Trophoblast cell (in vitro differentiated cells and primary cell): ENCODE measurements around the gene PPEF1.
"Not testable (repeated sequence)": the region's sequence is repeated elsewhere in the genome, so short reads cannot be mapped to it uniquely, and the experiment has no call there.

Experiments
- DNase-seq, 2 donors: peaks; one replicate each; pipeline ENCODE4 v3.0.0-alpha.2; 2016
- H2AFZ ChIP-seq: 2 replicates; pipeline ENCODE4 v1.6.1; 2013; ENCODE audit warnings: low read length, moderate library complexity, mild to moderate bottlenecking; ENCODE audit not compliant: insufficient read depth, poor library complexity
- H2AK5ac ChIP-seq: 2 replicates; pipeline ENCODE4 v1.6.1; 2013; ENCODE audit warnings: mild to moderate bottlenecking, low read length
- H2BK120ac ChIP-seq: 2 replicates; pipeline ENCODE4 v1.6.1; 2013; ENCODE audit warnings: low read length, mild to moderate bottlenecking, moderate library complexity; ENCODE audit not compliant: insufficient read depth, poor library complexity
- H2BK12ac ChIP-seq: 2 replicates; pipeline ENCODE4 v1.6.1; 2013; ENCODE audit warnings: mild to moderate bottlenecking, low read length, moderate library complexity
- H2BK5ac ChIP-seq: 2 replicates; pipeline ENCODE4 v1.6.1; 2013; ENCODE audit warnings: low read length, low read depth, moderate library complexity, mild to moderate bottlenecking; ENCODE audit not compliant: poor library complexity
- H3K14ac ChIP-seq: 2 replicates; pipeline ENCODE4 v1.6.1; 2013; ENCODE audit warnings: mild to moderate bottlenecking, low read length
- H3K18ac ChIP-seq: 2 replicates; pipeline ENCODE4 v1.6.1; 2013; ENCODE audit warnings: mild to moderate bottlenecking, low read length
- H3K23ac ChIP-seq: 2 replicates; pipeline ENCODE4 v1.6.1; 2013; ENCODE audit warnings: low read length
- H3K27ac ChIP-seq: 2 replicates; pipeline ENCODE4 v1.5.1; 2013; ENCODE audit warnings: low read depth, mild to moderate bottlenecking, inconsistent platforms, low read length, moderate library complexity
- H3K27me3 ChIP-seq: 2 replicates; pipeline ENCODE4 v1.6.1; 2013; ENCODE audit warnings: inconsistent platforms, mild to moderate bottlenecking, low read length, moderate library complexity; ENCODE audit not compliant: insufficient read depth
- H3K36me3 ChIP-seq, 2 experiments: 1 replicate in 1 of 2; 2 replicates in 1 of 2; pipeline ENCODE4 v1.6.1; 2013; ENCODE audit warnings: low read length in 2 of 2, mild to moderate bottlenecking in 2 of 2, moderate library complexity in 1 of 2; ENCODE audit not compliant: insufficient read depth in 2 of 2, control insufficient read depth in 1 of 2
- H3K4ac ChIP-seq: 2 replicates; pipeline ENCODE4 v1.6.1; 2013; ENCODE audit warnings: low read depth, mild to moderate bottlenecking, low read length, moderate library complexity
- H3K4me1 ChIP-seq, 2 experiments: 1 replicate in 1 of 2; 2 replicates in 1 of 2; pipeline ENCODE4 v1.6.1; 2013; ENCODE audit warnings: low read length in 2 of 2, mild to moderate bottlenecking in 2 of 2, moderate library complexity in 1 of 2; ENCODE audit not compliant: insufficient read depth in 2 of 2, control insufficient read depth in 1 of 2
- H3K4me2 ChIP-seq: 2 replicates; pipeline ENCODE4 v1.6.1; 2013; ENCODE audit warnings: inconsistent platforms, mild to moderate bottlenecking, low read length, moderate library complexity
- H3K4me3 ChIP-seq: 2 replicates; pipeline ENCODE4 v1.5.1; 2013; ENCODE audit warnings: mild to moderate bottlenecking, low read depth, low read length, inconsistent platforms
- H3K79me1 ChIP-seq: one replicate; pipeline ENCODE4 v1.6.1; 2013; ENCODE audit warnings: low read length
- H3K79me2 ChIP-seq: 2 replicates; pipeline ENCODE4 v1.6.1; 2013; ENCODE audit warnings: low read length, mild to moderate bottlenecking; ENCODE audit not compliant: control insufficient read depth, insufficient read depth, poor library complexity
- H3K9ac ChIP-seq: 2 replicates; pipeline ENCODE4 v1.6.1; 2013; ENCODE audit warnings: mild to moderate bottlenecking, low read length
- H3K9me3 ChIP-seq: 2 replicates; pipeline ENCODE4 v1.6.1; 2013; ENCODE audit warnings: low read depth, mild to moderate bottlenecking, control low read depth, inconsistent platforms, low read length; ENCODE audit not compliant: insufficient read depth
- H4K12ac ChIP-seq: 2 replicates; pipeline ENCODE4 v1.6.1; 2013; ENCODE audit warnings: low read depth, mild to moderate bottlenecking, low read length, moderate library complexity
- H4K8ac ChIP-seq: 2 replicates; pipeline ENCODE4 v1.6.1; 2013; ENCODE audit warnings: low read depth, mild to moderate bottlenecking, low read length, moderate library complexity
- H4K91ac ChIP-seq: one replicate; pipeline ENCODE4 v1.6.1; 2013; ENCODE audit warnings: low read depth, mild to moderate bottlenecking, low read length, moderate library complexity
- WGBS: extraction: QIAGEN DNeasy Blood & Tissue Kit; methylation state at CpG from one replicate; pipeline ENCODE4 v1.1.7; 2013; ENCODE audit warnings: missing lambda C conversion rate; ENCODE audit not compliant: insufficient read length, insufficient coverage; ENCODE audit errors: extremely low coverage; 5-methylcytosine and 5-hydroxymethylcytosine counted together

Gene PPEF1

DNA sequence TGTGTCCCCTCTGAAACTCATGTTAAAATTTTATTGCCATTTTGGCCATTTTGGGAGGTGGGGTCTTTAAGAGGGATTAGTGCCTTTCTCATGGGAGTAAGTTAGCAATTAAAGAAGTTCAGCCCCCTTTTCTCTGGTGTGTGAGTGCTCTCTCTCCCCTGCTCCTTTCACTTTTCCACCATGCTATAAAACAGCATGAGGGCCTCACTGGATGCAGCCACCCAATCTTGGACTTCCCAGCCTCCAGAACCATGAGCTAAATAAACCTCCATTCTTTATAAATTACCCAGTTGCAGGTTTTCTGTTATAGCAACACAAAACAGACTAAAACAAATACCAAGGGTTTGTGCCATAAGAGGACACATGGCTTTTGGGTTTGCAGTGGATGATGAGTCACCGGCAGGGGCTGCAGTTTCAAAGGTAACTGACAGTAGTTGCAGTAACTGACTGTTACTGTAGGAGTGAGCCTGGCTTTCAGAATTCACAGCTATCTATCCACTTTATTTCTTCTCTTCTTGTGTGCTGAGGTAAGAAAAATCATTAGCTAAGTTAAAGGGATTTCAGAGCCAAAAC is 121.5 kb downstream of the PPEF1 start:
- Histone ChIP-seq H3K27me3 (no peaks in the 10 kb centered on the region), H2AK5ac (no peak overlapping the region), H3K14ac (no peak overlapping the region), H2BK120ac (no peak overlapping the region), H3K79me2 (no peaks in the 10 kb centered on the region), H3K23ac (no peak overlapping the region), H3K27ac (no peak overlapping the region), H3K36me3 (no peaks in the 10 kb centered on the region), H3K4me3 (no peak overlapping the region), H2BK12ac (no peak overlapping the region), H2BK5ac (no peak overlapping the region), H3K9me3 (no peaks in the 10 kb centered on the region), H3K4me1 (peaks cover 0 to 2% of the 10 kb centered on the region in 2 experiments), H3K9ac (no peak overlapping the region), H2AFZ (no peak overlapping the region), H4K12ac (no peak overlapping the region), H4K91ac (no peak overlapping the region), H4K8ac (no peak overlapping the region), H3K4me2 (no peak overlapping the region), H3K4ac (no peak overlapping the region), H3K18ac (no peak overlapping the region), H3K79me1 (peaks cover 2% of the 10 kb centered on the region)
- WGBS, result no CpG with 5 or more reads among the region's 1 CpG
- peak; percentile 13 to 45 for DNase-seq

DNA sequence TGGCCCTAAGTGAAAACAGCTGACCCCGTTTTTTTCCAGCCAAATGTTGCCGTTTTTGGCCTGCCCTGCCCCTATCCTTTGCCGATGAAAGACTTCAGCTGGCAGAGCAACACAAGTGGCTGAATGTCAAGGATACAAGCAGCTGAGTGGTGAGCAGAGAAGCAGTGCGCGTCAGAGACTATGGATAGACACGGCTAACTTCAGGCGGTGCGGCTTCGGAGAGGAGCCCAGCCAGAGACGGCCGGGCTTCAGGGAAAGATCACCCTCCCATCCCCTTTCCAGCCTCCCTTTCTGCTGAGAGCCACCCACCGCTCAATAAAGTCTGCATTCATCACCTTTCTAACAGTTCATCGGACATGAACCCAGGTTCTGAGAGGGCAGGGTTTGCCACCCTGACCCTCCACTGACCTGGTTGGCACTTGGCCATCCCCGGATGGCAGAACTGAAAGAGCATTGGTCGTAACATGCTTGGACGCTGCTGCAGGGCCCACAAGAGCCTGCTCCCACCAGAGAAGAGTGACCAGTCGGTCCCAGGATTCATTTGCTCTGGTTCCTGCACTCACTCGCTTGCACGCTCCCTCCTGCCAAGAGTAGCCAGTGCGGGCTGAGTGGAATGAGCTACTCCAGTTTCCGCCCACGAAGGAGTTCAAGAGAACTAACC is 125.8 kb downstream of the PPEF1 start:
- H2BK12ac ChIP-seq, result peak overlapping the region; percentile 70
- WGBS, result no CpG with 5 or more reads among the region's 22 CpGs
- H3K79me2 ChIP-seq, result no peaks in the 10 kb centered on the region
- no peaks in the 10 kb centered on the region for H3K27me3 ChIP-seq
- H2AK5ac ChIP-seq, result no peak overlapping the region
- no peak overlapping the region for H3K23ac ChIP-seq
- H2AFZ ChIP-seq, result no peak overlapping the region
- no peak overlapping the region for H3K4me3 ChIP-seq
- H4K12ac ChIP-seq, result no peak overlapping the region
- H3K4ac ChIP-seq, result peak overlapping the region; percentile 60
- H2BK5ac ChIP-seq, result no peak overlapping the region
- no peak overlapping the region for H3K27ac ChIP-seq
- peak in 1 of 2 donors; percentile 39 for DNase-seq
- no peak overlapping the region for H2BK120ac ChIP-seq
- H3K36me3 ChIP-seq, result no peaks in the 10 kb centered on the region
- H3K9ac ChIP-seq, result no peak overlapping the region
- no peak overlapping the region for H4K8ac ChIP-seq
- no peak overlapping the region for H3K4me2 ChIP-seq
- H3K14ac ChIP-seq, result peak overlapping the region; percentile 64
- H3K9me3 ChIP-seq, result no peaks in the 10 kb centered on the region
- H3K79me1 ChIP-seq, result peaks cover 2% of the 10 kb centered on the region
- H3K18ac ChIP-seq, result no peak overlapping the region
- H4K91ac ChIP-seq, result peak overlapping the region; percentile 57
- peaks cover 0 to 2% of the 10 kb centered on the region in 2 experiments for H3K4me1 ChIP-seq

DNA sequence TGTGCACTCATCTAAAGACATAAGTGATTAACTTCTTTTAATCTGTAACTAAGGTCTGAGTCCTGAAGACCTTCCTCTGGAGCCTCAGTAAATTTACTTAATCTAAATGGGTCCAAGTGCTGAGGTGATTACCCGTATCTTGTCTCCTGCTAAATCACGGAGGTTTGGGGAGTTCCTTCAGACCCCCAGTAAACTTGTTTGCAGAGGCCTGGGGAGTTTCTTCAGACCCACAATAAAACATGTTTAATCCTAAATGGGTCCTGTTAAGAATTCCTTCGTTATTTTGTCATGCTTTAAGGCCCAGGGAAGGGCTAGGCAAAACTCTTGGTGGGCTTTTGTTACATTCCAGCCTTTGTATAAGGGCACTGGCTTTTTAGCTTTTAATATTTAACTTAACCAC is 140.5 kb downstream of the PPEF1 start:
- not testable (repeated sequence) for H3K9me3 ChIP-seq, H3K36me3 ChIP-seq, H3K27ac ChIP-seq, H3K18ac ChIP-seq, H4K8ac ChIP-seq, H2BK12ac ChIP-seq, H3K79me2 ChIP-seq, H2AFZ ChIP-seq, H4K12ac ChIP-seq, H2BK120ac ChIP-seq, H3K4me3 ChIP-seq, H4K91ac ChIP-seq, H3K9ac ChIP-seq, H3K14ac ChIP-seq, H3K4me1 ChIP-seq, H3K79me1 ChIP-seq, H2AK5ac ChIP-seq, H3K23ac ChIP-seq, H3K4ac ChIP-seq, H3K4me2 ChIP-seq, DNase-seq, H2BK5ac ChIP-seq, H3K27me3 ChIP-seq
- no CpG with 5 or more reads among the region's 3 CpGs for WGBS

DNA sequence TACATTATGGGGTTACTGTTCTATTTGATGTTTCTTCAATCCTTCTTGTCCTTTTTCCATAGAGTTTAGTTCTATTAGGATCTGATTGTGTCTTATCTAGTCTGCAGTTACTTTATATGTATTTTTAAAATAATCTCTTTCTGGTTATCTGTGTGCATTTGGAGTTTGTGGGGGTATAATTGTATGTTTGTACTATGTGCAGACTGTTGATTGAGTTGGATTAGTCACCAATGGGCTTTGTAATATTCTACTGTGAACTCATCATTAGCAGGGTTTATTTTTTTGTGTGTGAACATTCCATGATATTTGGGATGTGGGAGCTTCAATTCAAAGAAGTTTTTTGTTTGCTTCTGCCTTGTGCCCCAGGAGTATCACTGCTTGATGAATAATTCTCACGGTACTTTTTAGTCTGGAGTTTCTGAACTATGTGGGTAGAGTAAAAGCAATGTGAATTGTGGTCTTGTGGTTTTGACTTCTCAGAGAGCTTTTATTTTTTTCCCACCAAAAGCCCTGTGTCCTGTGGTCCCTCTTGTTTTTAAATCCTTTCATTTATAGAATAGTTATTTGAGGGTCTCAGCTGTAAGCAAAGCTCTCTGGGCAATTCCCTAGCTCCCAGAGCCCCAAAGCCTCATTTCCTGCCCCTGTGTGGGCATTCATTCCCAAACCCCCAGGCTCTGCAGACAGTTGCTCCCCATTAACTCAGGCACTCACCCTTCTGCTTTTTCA is 148.6 kb downstream of the PPEF1 start:
- H4K91ac ChIP-seq, result no peak overlapping the region
- no peak overlapping the region for H2AK5ac ChIP-seq
- H3K27ac ChIP-seq, result no peak overlapping the region
- H3K27me3 ChIP-seq, result no peaks in the 10 kb centered on the region
- H3K14ac ChIP-seq, result no peak overlapping the region
- H2BK5ac ChIP-seq, result no peak overlapping the region
- no peak overlapping the region for H2BK12ac ChIP-seq
- H2AFZ ChIP-seq, result no peak overlapping the region
- no peak overlapping the region for H3K23ac ChIP-seq
- no peak overlapping the region for H3K4me2 ChIP-seq
- WGBS, result no CpG with 5 or more reads among the region's 1 CpG
- no peaks in the 10 kb centered on the region for H3K79me2 ChIP-seq
- no peak overlapping the region for H4K8ac ChIP-seq
- H3K9me3 ChIP-seq, result no peaks in the 10 kb centered on the region
- H3K4me3 ChIP-seq, result no peak overlapping the region
- no peak overlapping the region for H2BK120ac ChIP-seq
- no peak overlapping the region for H3K9ac ChIP-seq
- no peaks in the 10 kb centered on the region for H3K36me3 ChIP-seq
- H3K4me1 ChIP-seq, result no peaks in the 10 kb centered on the region
- no peak overlapping the region for H3K18ac ChIP-seq
- no peak for DNase-seq
- H3K79me1 ChIP-seq, result no peaks in the 10 kb centered on the region
- H3K4ac ChIP-seq, result no peak overlapping the region
- no peak overlapping the region for H4K12ac ChIP-seq
